Neural progenitor cell (in vitro differentiated cells): ENCODE data around the gene DNASE1L2. TPM values are rescaled to one million over a fixed set of nuclear protein-coding genes. Genes with fewer than 3 reads are reported as not detected.
A peak's percentile ranks its signal among the peaks of the same experiment; 100 is the strongest.

Experiments
- DNase-seq: peaks from one replicate; pipeline ENCODE4 v3.0.0-alpha.2; 2016; ENCODE audit warnings: low spot score
- H2AFZ ChIP-seq: fragments of 200-600 bp; sonication (generic); replicated peaks from 2 replicates; pipeline ENCODE4 v1.6.1; 2016; ENCODE audit warnings: antibody characterized with exemption
- H3F3A ChIP-seq: fragments of 200-600 bp; sonication (generic); 2 replicates; pipeline ENCODE4 v1.6.1; 2016; ENCODE audit warnings: antibody characterized with exemption, low read depth
- H3K27ac ChIP-seq: fragments of 200-600 bp; sonication (generic); 2 replicates; pipeline ENCODE4 v1.5.1; 2016; ENCODE audit warnings: mild to moderate bottlenecking
- H3K27me3 ChIP-seq: fragments of 200-600 bp; sonication (generic); 2 replicates; pipeline ENCODE4 v1.6.1; 2016; ENCODE audit warnings: mild to moderate bottlenecking, moderate library complexity
- H3K36me3 ChIP-seq: fragments of 200-600 bp; sonication (generic); 2 replicates; pipeline ENCODE4 v1.5.1; 2016
- H3K4me1 ChIP-seq: fragments of 200-600 bp; sonication (generic); 2 replicates; pipeline ENCODE4 v1.6.1; 2016; ENCODE audit warnings: mixed run types
- H3K4me2 ChIP-seq: fragments of 200-600 bp; sonication (generic); 2 replicates; pipeline ENCODE4 v1.6.1; 2016
- H3K4me3 ChIP-seq: fragments of 200-600 bp; sonication (generic); 2 replicates; pipeline ENCODE4 v1.5.1; 2016
- H3K79me2 ChIP-seq: fragments of 200-600 bp; sonication (generic); 2 replicates; pipeline ENCODE4 v1.6.1; 2016; ENCODE audit warnings: low read depth
- H3K9ac ChIP-seq: fragments of 200-600 bp; sonication (generic); 2 replicates; pipeline ENCODE4 v1.6.1; 2016
- H3K9me3 ChIP-seq: fragments of 200-600 bp; sonication (generic); 2 replicates; pipeline ENCODE4 v1.5.1; 2016; ENCODE audit warnings: low read depth
- H4K20me1 ChIP-seq: fragments of 200-600 bp; sonication (generic); 2 replicates; pipeline ENCODE4 v1.6.1; 2016; ENCODE audit warnings: low read depth
- H3K27ac Mint-ChIP-seq: 3 replicates; pipeline ENCODE4 v1.8.0; 2021; ENCODE audit warnings: mixed read lengths
- H3K27me3 Mint-ChIP-seq: 2 replicates; pipeline ENCODE4 v1.8.0; 2022; ENCODE audit warnings: low read depth, mild to moderate bottlenecking, inconsistent platforms, moderate library complexity, mixed read lengths; ENCODE audit not compliant: insufficient read depth
- H3K36me3 Mint-ChIP-seq: 3 replicates; pipeline ENCODE4 v1.8.0; 2021; ENCODE audit warnings: mixed read lengths
- H3K4me1 Mint-ChIP-seq: 3 replicates; pipeline ENCODE4 v1.8.0; 2021; ENCODE audit warnings: mixed read lengths
- H3K4me3 Mint-ChIP-seq: 3 replicates; pipeline ENCODE4 v1.8.0; 2021; ENCODE audit warnings: mild to moderate bottlenecking, moderate library complexity, mixed read lengths
- H3K9me3 Mint-ChIP-seq: 3 replicates; pipeline ENCODE4 v1.8.0; 2020; ENCODE audit warnings: mixed read lengths
- CTCF ChIP-seq: fragments of 200-600 bp; sonication (generic); IDR thresholded peaks from 2 replicates; pipeline ENCODE4 v1.5.1; 2017; ENCODE audit warnings: antibody characterized with exemption, mild to moderate bottlenecking
- EZH2 ChIP-seq: fragments of 200-600 bp; sonication (generic); IDR thresholded peaks from 2 replicates; pipeline ENCODE4 v1.6.1; 2017; ENCODE audit warnings: antibody characterized with exemption, mild to moderate bottlenecking, moderate library complexity
- EZH2phosphoT487 ChIP-seq: fragments of 200-600 bp; sonication (generic); IDR thresholded peaks from 2 replicates; pipeline ENCODE4 v1.6.1; 2017; ENCODE audit warnings: antibody characterized with exemption
- total RNA-seq: library from RNA; depleted of rRNA; stranded (reverse); fragments of >200 nt; gene quantifications from 2 replicates; pipeline ENCODE4 v1.2.3, GENCODE V29; 2015; ENCODE audit warnings: low replicate concordance

DNASE1L2 gene
- total RNA-seq, 1 donor from 2014 or later = 0.21 TPM

DNA sequence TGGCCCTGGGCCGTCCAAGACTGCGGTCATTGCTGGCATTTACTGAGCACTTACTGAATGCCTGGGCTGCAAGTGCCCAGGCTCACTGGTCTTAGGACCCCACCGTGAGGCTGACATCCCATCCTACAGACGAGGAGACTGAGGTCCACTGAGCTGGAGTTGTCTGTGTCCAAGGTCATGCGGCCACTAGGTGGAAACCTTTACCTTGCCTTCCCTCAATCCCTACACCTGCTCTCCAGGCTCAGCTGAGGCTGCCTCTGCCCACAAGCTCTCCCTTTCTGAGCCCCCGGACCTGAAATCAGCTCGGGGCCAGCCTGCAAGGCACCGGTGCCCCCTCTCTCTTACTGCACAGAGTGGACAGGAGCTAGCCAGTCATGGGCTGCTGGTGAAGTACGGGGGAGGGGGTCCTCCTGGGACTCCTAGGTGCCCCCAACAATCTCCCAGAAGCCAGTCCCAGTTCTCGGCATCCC is 41.4 kb upstream of the DNASE1L2 start:
- Histone ChIP-seq H2AFZ (no peak overlapping the region), H3K79me2 (no peaks in the 10 kb centered on the region), H3F3A (peaks cover 26% of the 10 kb centered on the region), H3K9me3 (no peaks in the 10 kb centered on the region), H3K36me3 (no peaks in the 10 kb centered on the region), H3K4me2 (peak overlapping the region; percentile 91), H3K4me3 (peak overlapping the region; percentile 80), H3K27me3 (peaks cover 51% of the 10 kb centered on the region), H3K9ac (no peak overlapping the region), H3K27ac (no peak overlapping the region), H3K4me1 (peaks cover 14% of the 10 kb centered on the region), H4K20me1 (peaks cover 17% of the 10 kb centered on the region)
- H3K4me3 Mint-ChIP-seq = peak overlapping the region; percentile 85
- DNase-seq = peak; percentile 64
- H3K4me1 Mint-ChIP-seq = peaks cover 8% of the 10 kb centered on the region
- TF ChIP-seq EZH2 (no peak), CTCF (peak; percentile 46), EZH2phosphoT487 (no peak)
- H3K9me3 Mint-ChIP-seq = no peaks in the 10 kb centered on the region
- peaks cover 17% of the 10 kb centered on the region for H3K27me3 Mint-ChIP-seq
- H3K27ac Mint-ChIP-seq = no peak overlapping the region
- H3K36me3 Mint-ChIP-seq = no peaks in the 10 kb centered on the region

DNA sequence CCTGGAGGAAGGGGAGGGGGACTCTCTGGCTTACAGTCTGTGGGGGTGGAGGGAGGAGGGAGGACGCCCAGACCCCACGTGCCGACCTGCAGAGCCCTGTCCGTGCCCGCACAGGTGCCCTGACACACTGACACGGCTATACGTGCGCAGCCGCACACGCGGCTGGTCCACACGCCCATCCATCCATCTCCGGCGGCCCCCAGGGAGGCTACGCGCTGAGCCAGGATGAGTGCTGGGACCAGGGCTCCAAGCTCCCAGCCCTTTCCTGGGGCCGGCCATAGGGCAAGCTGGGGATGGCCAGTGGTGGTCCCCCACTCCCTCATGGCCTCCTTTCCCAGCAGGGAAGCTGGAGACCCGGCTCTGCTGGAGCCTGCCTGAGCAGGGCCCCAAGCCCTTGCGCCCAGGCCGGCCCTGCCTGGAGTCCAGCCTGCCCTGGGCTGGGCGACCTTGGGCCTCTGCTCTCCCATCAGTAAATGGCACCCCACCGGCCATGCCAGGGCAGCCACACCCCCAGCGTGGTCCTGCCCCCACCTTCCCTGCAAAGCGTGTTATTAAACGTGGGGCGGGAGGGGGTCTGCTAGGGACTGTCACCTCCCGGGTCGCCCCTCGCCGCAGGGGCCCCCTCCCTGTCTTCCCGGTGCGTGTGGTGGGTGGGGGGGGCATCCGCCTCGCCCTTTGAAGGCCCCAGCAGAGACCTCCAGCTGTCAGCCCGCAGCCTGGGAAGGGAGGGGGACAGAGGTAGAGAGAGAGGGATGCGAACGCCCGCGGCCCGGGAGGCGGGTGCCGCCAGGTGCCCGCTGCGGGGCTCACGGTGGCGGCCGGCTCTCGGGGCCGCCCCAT is 40.7 kb upstream of the DNASE1L2 start:
- Mint-ChIP-seq H3K36me3 (no peaks in the 10 kb centered on the region), H3K9me3 (no peaks in the 10 kb centered on the region), H3K27me3 (peaks cover 17% of the 10 kb centered on the region), H3K4me3 (peak overlapping the region; percentile 85), H3K4me1 (peaks cover 8% of the 10 kb centered on the region), H3K27ac (no peak overlapping the region)
- H3K36me3 ChIP-seq = no peaks in the 10 kb centered on the region
- H3K27me3 ChIP-seq = peaks cover 57% of the 10 kb centered on the region
- peaks cover 26% of the 10 kb centered on the region for H3F3A ChIP-seq
- no peaks in the 10 kb centered on the region for H3K79me2 ChIP-seq
- no peak for TF ChIP-seq CTCF
- TF ChIP-seq EZH2 = peak; percentile 47
- H2AFZ ChIP-seq = no peak overlapping the region
- H3K4me3 ChIP-seq = peak overlapping the region; percentile 80
- H4K20me1 ChIP-seq = peaks cover 17% of the 10 kb centered on the region
- no peaks in the 10 kb centered on the region for H3K9me3 ChIP-seq
- peak; percentile 43 for DNase-seq
- peaks cover 14% of the 10 kb centered on the region for H3K4me1 ChIP-seq
- no peak overlapping the region for H3K27ac ChIP-seq
- peak overlapping the region; percentile 91 for H3K4me2 ChIP-seq
- no peak overlapping the region for H3K9ac ChIP-seq

DNA sequence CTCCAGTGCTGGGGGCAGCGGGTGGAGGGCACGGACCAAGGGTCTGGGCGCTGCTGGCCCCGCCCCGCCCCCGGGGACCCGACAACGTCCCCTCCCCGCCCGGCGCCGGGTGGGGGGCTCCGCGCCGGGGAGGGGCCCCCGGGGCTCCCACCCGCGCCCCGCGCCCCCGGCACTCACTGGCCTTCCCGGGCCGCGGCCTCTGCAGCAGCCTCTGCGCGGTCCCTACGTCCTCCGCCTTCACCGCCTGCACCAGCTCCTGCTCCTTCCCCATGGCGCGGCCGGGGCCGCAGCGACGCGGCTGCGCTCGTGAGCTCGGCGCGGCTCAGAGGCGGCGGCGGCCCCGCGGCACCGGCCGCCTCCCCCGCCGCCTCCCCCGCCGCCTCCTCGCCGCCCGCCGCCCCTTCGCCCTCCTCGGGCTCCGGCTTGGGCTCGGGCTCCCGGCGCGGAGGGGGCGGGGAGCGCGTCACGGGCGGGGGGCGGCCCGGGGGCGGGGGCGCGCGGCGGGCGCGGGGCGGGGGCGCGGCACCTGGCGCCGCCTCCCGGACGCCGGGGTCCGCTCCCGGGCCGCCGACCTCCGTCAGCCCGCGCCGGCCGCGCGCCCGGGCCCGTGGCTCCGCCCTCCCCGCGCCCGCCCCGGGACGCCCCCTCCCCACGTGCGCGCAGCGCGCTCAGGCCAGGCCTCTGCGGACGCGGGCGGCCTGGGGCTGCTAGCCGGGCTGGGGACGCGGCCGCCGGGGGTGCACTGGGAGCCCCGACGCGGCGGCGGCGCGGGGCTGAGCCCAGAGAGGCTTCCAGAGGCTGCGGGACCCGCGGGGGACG is 39.9 kb upstream of the DNASE1L2 start, which contains the start of gene CASKIN1:
TSS of gene CASKIN1 (minus strand) at position 444 of the 819 bp plus-strand sequence. CDS start at position 271, 173 bp downstream.
- DNase-seq = peak; percentile 81

More for the DNA sequence above, 39.9 kb upstream of the DNASE1L2 start, which contains the start of gene CASKIN1:
- no peaks in the 10 kb centered on the region for H3K36me3 ChIP-seq
- peaks cover 63% of the 10 kb centered on the region for H3K27me3 ChIP-seq
- H3K27ac ChIP-seq = no peak within 1 kb of the TSS
- H3K9ac ChIP-seq = no peak within 1 kb of the TSS
- peak within 1 kb of the TSS; percentile 50 for H2AFZ ChIP-seq
- Mint-ChIP-seq H3K27ac (no peak within 1 kb of the TSS), H3K36me3 (no peaks in the 10 kb centered on the region), H3K4me3 (peak within 1 kb of the TSS; percentile 85), H3K27me3 (peaks cover 17% of the 10 kb centered on the region), H3K9me3 (no peaks in the 10 kb centered on the region), H3K4me1 (peaks cover 8% of the 10 kb centered on the region)
- no peak for TF ChIP-seq EZH2phosphoT487
- TF ChIP-seq CTCF = no peak
- no peak for TF ChIP-seq EZH2
- no peaks in the 10 kb centered on the region for H3K9me3 ChIP-seq
- H3K4me2 ChIP-seq = peak within 1 kb of the TSS; percentile 91
- peaks cover 26% of the 10 kb centered on the region for H3F3A ChIP-seq
- H3K4me1 ChIP-seq = peaks cover 14% of the 10 kb centered on the region
- peaks cover 17% of the 10 kb centered on the region for H4K20me1 ChIP-seq
- no peaks in the 10 kb centered on the region for H3K79me2 ChIP-seq
- H3K4me3 ChIP-seq = peak within 1 kb of the TSS; percentile 80
